Kidney (tissue), 14 donors: ENCODE data around the gene BNC2. TPM values are rescaled to one million over a fixed set of nuclear protein-coding genes. Genes with fewer than 3 reads are reported as not detected.

ENCODE experiments used
- DNase-seq, 5 donors: peaks; one replicate each; pipeline ENCODE4 v3.0.0-alpha.2; 2013 to 2020
- FAIRE-seq: peaks from 2 replicates; lab custom pipeline; 2012; peaks lifted over from hg19 to GRCh38; lab: Jason Lieb, UNC
- H3K27ac ChIP-seq, 2 donors: one replicate each; pipeline ENCODE4 v1.7.0; 2013; ENCODE audit warnings: low read depth in 2 of 2, low read length in 2 of 2, inconsistent platforms in 1 of 2
- H3K27me3 ChIP-seq: one replicate; pipeline ENCODE4 v1.7.1; 2013; ENCODE audit warnings: low read length, inconsistent platforms; ENCODE audit not compliant: control insufficient read depth, insufficient read depth
- H3K36me3 ChIP-seq, 3 donors: one replicate each; pipeline versions ENCODE4 v1.7.0 to v1.7.1; 2013; ENCODE audit warnings: low read length in 3 of 3, control low read depth in 1 of 3, inconsistent platforms in 1 of 3; ENCODE audit not compliant: insufficient read depth in 3 of 3, control insufficient read depth in 2 of 3
- H3K4me1 ChIP-seq, 3 donors: one replicate each; pipeline versions ENCODE4 v1.7.0 to v1.7.1; 2013; ENCODE audit warnings: low read length in 3 of 3, inconsistent platforms in 1 of 3, low read depth in 1 of 3; ENCODE audit not compliant: control insufficient read depth in 2 of 3, insufficient read depth in 2 of 3
- H3K4me3 ChIP-seq, 3 donors: one replicate each; pipeline versions ENCODE4 v1.7.0 to v1.8.1; 2013; ENCODE audit warnings: low read length in 3 of 3, control low read depth in 1 of 3, inconsistent platforms in 1 of 3
- H3K9ac ChIP-seq, 3 donors: one replicate each; pipeline versions ENCODE4 v1.7.0 to v1.7.1; 2013; ENCODE audit warnings: low read length in 3 of 3, control low read depth in 1 of 3, inconsistent platforms in 1 of 3
- H3K9me3 ChIP-seq, 3 donors: one replicate each; pipeline versions ENCODE4 v1.7.0 to v1.7.1; 2013; ENCODE audit warnings: low read length in 3 of 3, control low read depth in 1 of 3, inconsistent platforms in 1 of 3; ENCODE audit not compliant: control insufficient read depth in 2 of 3, insufficient read depth in 1 of 3
- CTCF ChIP-seq: IDR thresholded peaks from 3 replicates; pipeline ENCODE4 v1.5.1; 2012; ENCODE audit warnings: mild to moderate bottlenecking, moderate library complexity, borderline replicate concordance; ENCODE audit not compliant: insufficient read depth; ENCODE audit errors: extremely low read depth
- intact Hi-C: fragments of 100-400 bp; cut with DNase I; formaldehyde crosslinking; loops from one replicate; pipeline ENCODE4 v1.11.1; 2022
- polyA plus RNA-seq: library from polyadenylated mRNA; stranded (reverse); fragments of 350-450 nt; fragmentation: Illumina TruSeq; extraction: RNeasy Lipid Tissue Mini Kit (QIAGEN cat#74804); gene quantifications from one replicate; pipeline ENCODE4 v1.2.3, GENCODE V29; 2014; ENCODE audit warnings: low read depth, low replicate concordance; ENCODE audit not compliant: insufficient read depth
- total RNA-seq: library from RNA; stranded (reverse); fragmentation: NEBNext Ultra II Directional; extraction: Animal tissue kit (Norgen Biotek cat#: 25700); gene quantifications from one replicate; pipeline ENCODE4 v1.2.1, GENCODE V29; 2021
- donor health status: control.
- donor health status: control.
- donor health status: control.
- donor health status: control.
- donor health status: control.
- donor health status: DM: yes; HTN: yes; CAD: no.
- donor health status: Normal renal cell carcinoma (clear cell type).

BNC2 gene
- total and polyA plus RNA-seq, 2 donors from 2014 or later, result 5.4 to 37.9 TPM

- no peak overlapping the region for H3K9ac ChIP-seq
- no peaks in the 10 kb centered on the region for H3K36me3 ChIP-seq
- no peak overlapping the region for H3K27ac ChIP-seq
- TF ChIP-seq CTCF, result no peak
- H3K27me3 ChIP-seq, result no peaks in the 10 kb centered on the region
- no peak overlapping the region for H3K4me3 ChIP-seq
- no peak for DNase-seq
- peaks cover 0 to 13% (median 2%) of the 10 kb centered on the region in 3 donors for H3K4me1 ChIP-seq
- no peaks in the 10 kb centered on the region for H3K9me3 ChIP-seq
- FAIRE-seq, result no peak
- intact Hi-C loops, result no loop called here
These were observed 39.7 kb downstream of the BNC2 start for GRCh38 chr9:16830806-16831205.

- peak; percentile 80 to 95 (median 90) for DNase-seq
- TF ChIP-seq CTCF, result no peak
- H3K27ac ChIP-seq, result peak overlapping the region; percentile 69 to 74
- peak overlapping the region in 2 of 3 donors; percentile 22 to 57 for H3K9ac ChIP-seq
- H3K36me3 ChIP-seq, result no peaks in the 10 kb centered on the region
- H3K4me3 ChIP-seq, result peak overlapping the region; percentile 36 to 61 (median 53)
- FAIRE-seq, result no peak
- intact Hi-C loops, result no loop called here
- no peaks in the 10 kb centered on the region for H3K27me3 ChIP-seq
- peaks cover 0 to 13% (median 2%) of the 10 kb centered on the region in 3 donors for H3K4me1 ChIP-seq
- no peaks in the 10 kb centered on the region for H3K9me3 ChIP-seq
These were observed 41.9 kb downstream of the BNC2 start for GRCh38 chr9:16828340-16829281.

GRCh38 chr9:16825971-16826625 is 44.4 kb downstream of the BNC2 start:
- FAIRE-seq, result no peak
- no peaks in the 10 kb centered on the region for H3K36me3 ChIP-seq
- peaks cover 0 to 13% (median 0%) of the 10 kb centered on the region in 3 donors for H3K4me1 ChIP-seq
- TF ChIP-seq CTCF, result no peak
- H3K4me3 ChIP-seq, result no peak overlapping the region
- intact Hi-C loops, result no loop called here
- H3K9me3 ChIP-seq, result no peaks in the 10 kb centered on the region
- no peak overlapping the region for H3K27ac ChIP-seq
- no peaks in the 10 kb centered on the region for H3K27me3 ChIP-seq
- no peak overlapping the region for H3K9ac ChIP-seq
- peak in 1 of 5 donors; percentile 36 for DNase-seq
